A375 (cell line): Measurements from ENCODE around the gene FAM131B. TPM values are rescaled to one million over a fixed set of nuclear protein-coding genes. Genes with fewer than 3 reads are reported as not detected.

Source experiments
- small RNA-seq: library from RNA; depleted of rRNA; stranded (forward); fragments of <200 nt; gene quantifications from one replicate; pipeline ENCODE3, GENCODE V24; 2014
- total RNA-seq: library from RNA; depleted of rRNA; stranded (reverse); fragments of >200 nt; shearing (Covaris generic); gene quantifications from 2 replicates; pipeline ENCODE4 v1.2.3, GENCODE V29; 2014; rRNA removed

FAM131B gene
- total RNA-seq, result 1.4 and 2.4 TPM in 2 replicates

GRCh38 chr7:143362131-143363015 is at the start of gene FAM131B:
FAM131B (minus strand) TSS chr7:143362713; CDS start chr7:143362603, 110 bp downstream.

GRCh38 chr7:143408686-143409561 is 46.4 kb upstream of the FAM131B start, which contains the start of gene EPHA1:
EPHA1 (minus strand) TSS chr7:143408856; CDS start chr7:143408805, 51 bp downstream.

GRCh38 chr7:143380646-143381426 is 18.3 kb upstream of the FAM131B start, which contains the start of gene ZYX:
ZYX (plus strand) TSS chr7:143381345; CDS start chr7:143381572, 227 bp downstream.

GRCh38 chr7:143315776-143316175 is 46.7 kb downstream of the FAM131B start, which contains the start of gene CLCN1:
CLCN1 (plus strand) TSS chr7:143316111; CDS start chr7:143316213, 102 bp downstream.

Small RNAs within 50 kb of the gene (small RNA-seq; reads per million reads assigned to genes)
- gene MIR6892, result not detected

Other genes starting within 250 kb of the FAM131B start
- gene PIP, start 230.6 kb downstream of the FAM131B start, total RNA-seq, result not detected in 2 replicates
- not detected in 2 replicates for gene TAS2R39, start 179.3 kb downstream of the FAM131B start, total RNA-seq
- not detected in 2 replicates for gene TAS2R40, start 140.7 kb downstream of the FAM131B start, total RNA-seq
- 126 and 140 TPM in 2 replicates for gene GSTK1, start 99.3 kb downstream of the FAM131B start, total RNA-seq
- 1.2 and 3.2 TPM in 2 replicates for gene TMEM139, start 77.8 kb downstream of the FAM131B start, total RNA-seq
- 19.1 and 25.5 TPM in 2 replicates for gene CASP2, start 74.4 kb downstream of the FAM131B start, total RNA-seq
- not detected in 2 replicates for gene CLCN1, start 46.6 kb downstream of the FAM131B start, total RNA-seq
- gene ZYX, start 18.6 kb upstream of the FAM131B start, total RNA-seq, result 54.7 and 69.1 TPM in 2 replicates
- gene EPHA1, start 46.1 kb upstream of the FAM131B start, total RNA-seq, result 0.04 and 0.24 TPM in 2 replicates
- gene TAS2R60, start 80.7 kb upstream of the FAM131B start, total RNA-seq, result not detected in 2 replicates
- gene TAS2R41, start 115.2 kb upstream of the FAM131B start, total RNA-seq, result not detected in 2 replicates
- not detected in 2 replicates for gene CTAGE15, start 209.1 kb upstream of the FAM131B start, total RNA-seq